GM19035 (cell line): ENCODE measurements around the gene COL9A1.

Source experiments
- ATAC-seq: cut with Tn5 transposase; IDR thresholded peaks from one replicate; pipeline ENCODE4 v1.9.1; 2021; ENCODE audit not compliant: unreplicated experiment

COL9A1 gene

GRCh38 chr6:70234561-70235236 is 68.2 kb downstream of the COL9A1 start:
- no peak for ATAC-seq

GRCh38 chr6:70231311-70231710 is 71.6 kb downstream of the COL9A1 start:
- no peak for ATAC-seq

- ATAC-seq, result no peak
These were observed 77.8 kb downstream of the COL9A1 start for GRCh38 chr6:70225055-70225454.

GRCh38 chr6:70222439-70222749 is 80.5 kb downstream of the COL9A1 start:
- ATAC-seq, result no peak

GRCh38 chr6:70221715-70222438 is 81.0 kb downstream of the COL9A1 start:
- ATAC-seq, result no peak

GRCh38 chr6:70221025-70221714 is 81.7 kb downstream of the COL9A1 start:
- no peak for ATAC-seq

- no peak for ATAC-seq
These were observed 82.8 kb downstream of the COL9A1 start for GRCh38 chr6:70219943-70220613.

- no peak for ATAC-seq
These were observed 86.1 kb downstream of the COL9A1 start for GRCh38 chr6:70216767-70217166.

GRCh38 chr6:70215460-70216108 is 87.3 kb downstream of the COL9A1 start:
- no peak for ATAC-seq

GRCh38 chr6:70210462-70210861 is 92.4 kb downstream of the COL9A1 start:
- ATAC-seq, result no peak

- no peak for ATAC-seq
These were observed 94.6 kb downstream of the COL9A1 start for GRCh38 chr6:70208235-70208790.

- ATAC-seq, result no peak
These were observed 104.1 kb downstream of the COL9A1 start for GRCh38 chr6:70198785-70199184.

GRCh38 chr6:70196531-70196930 is 106.4 kb downstream of the COL9A1 start:
- ATAC-seq, result no peak

GRCh38 chr6:70194421-70194820 is 108.5 kb downstream of the COL9A1 start:
- ATAC-seq, result no peak

- no peak for ATAC-seq
These were observed 114.7 kb downstream of the COL9A1 start for GRCh38 chr6:70188202-70188601.

GRCh38 chr6:70186461-70186860 is 116.4 kb downstream of the COL9A1 start:
- no peak for ATAC-seq

- ATAC-seq, result no peak
These were observed 118.2 kb downstream of the COL9A1 start for GRCh38 chr6:70184723-70185122.

GRCh38 chr6:70183538-70183937 is 119.3 kb downstream of the COL9A1 start:
- no peak for ATAC-seq

GRCh38 chr6:70180901-70181599 is 121.8 kb downstream of the COL9A1 start:
- no peak for ATAC-seq

GRCh38 chr6:70180183-70180900 is 122.5 kb downstream of the COL9A1 start:
- no peak for ATAC-seq
